GM23338 (cell line): ENCODE measurements around the gene BCR. TPM values are rescaled to one million over a fixed set of nuclear protein-coding genes. Genes with fewer than 3 reads are reported as not detected.

ENCODE experiments used
- ATAC-seq: fragments of 200-7000 bp; cut with Tn5 transposase; 3 replicates; pipeline ENCODE4 v1.9.1; 2020
- DNase-seq: peaks from one replicate; pipeline ENCODE4 v3.0.0-alpha.2; 2015; ENCODE audit warnings: low spot score
- H2AFZ ChIP-seq: fragments of 200-600 bp; sonication (generic); 2 replicates; pipeline ENCODE4 v1.8.0; 2016; ENCODE audit warnings: antibody characterized with exemption, mild to moderate bottlenecking, moderate library complexity
- H3F3A ChIP-seq: fragments of 200-600 bp; sonication (generic); replicated peaks from 2 replicates; pipeline ENCODE4 v1.8.0; 2017; ENCODE audit warnings: antibody characterized with exemption, mixed run types, low read depth
- H3K27ac ChIP-seq: fragments of 200-600 bp; sonication (generic); 2 replicates; pipeline ENCODE4 v1.6.1; 2016; ENCODE audit warnings: low read depth
- H3K27me3 ChIP-seq: fragments of 200-600 bp; sonication (generic); 2 replicates; pipeline ENCODE4 v1.8.0; 2016; ENCODE audit warnings: mild to moderate bottlenecking, mixed run types, moderate library complexity; ENCODE audit not compliant: insufficient read depth
- H3K36me3 ChIP-seq: fragments of 200-600 bp; sonication (generic); 2 replicates; pipeline ENCODE4 v1.8.0; 2016; ENCODE audit warnings: mild to moderate bottlenecking; ENCODE audit not compliant: insufficient read depth
- H3K4me1 ChIP-seq: fragments of 200-600 bp; sonication (generic); 2 replicates; pipeline ENCODE4 v1.8.0; 2016; ENCODE audit warnings: mild to moderate bottlenecking, moderate library complexity; ENCODE audit not compliant: insufficient read depth
- H3K4me2 ChIP-seq: fragments of 200-600 bp; sonication (generic); 2 replicates; pipeline ENCODE4 v1.7.1; 2017; ENCODE audit warnings: mixed run types
- H3K4me3 ChIP-seq: fragments of 200-600 bp; sonication (generic); 2 replicates; pipeline ENCODE4 v1.6.1; 2016; ENCODE audit warnings: mixed run types
- H3K79me2 ChIP-seq: fragments of 200-600 bp; sonication (generic); replicated peaks from 2 replicates; pipeline ENCODE4 v1.8.0; 2017; ENCODE audit warnings: mild to moderate bottlenecking; ENCODE audit not compliant: insufficient read depth
- H3K9me2 ChIP-seq: fragments of 200-600 bp; sonication (generic); 2 replicates; pipeline ENCODE4 v1.8.0; 2017; ENCODE audit not compliant: insufficient read depth
- H4K20me1 ChIP-seq: fragments of 200-600 bp; sonication (generic); replicated peaks from 2 replicates; pipeline ENCODE4 v1.8.0; 2017; ENCODE audit warnings: mild to moderate bottlenecking; ENCODE audit not compliant: insufficient read depth
- H3K27ac Mint-ChIP-seq: 2 replicates; pipeline ENCODE4 v1.8.0; 2020; ENCODE audit warnings: inconsistent platforms, mild to moderate bottlenecking, moderate library complexity, mixed read lengths
- H3K27me3 Mint-ChIP-seq: 3 replicates; pipeline ENCODE4 v1.8.0; 2022; ENCODE audit warnings: low read depth, mild to moderate bottlenecking, moderate library complexity, mixed read lengths, inconsistent platforms; ENCODE audit not compliant: insufficient read depth, poor library complexity
- H3K36me3 Mint-ChIP-seq: 3 replicates; pipeline ENCODE4 v1.8.0; 2021; ENCODE audit warnings: low read depth, mild to moderate bottlenecking, inconsistent platforms, moderate library complexity, mixed read lengths
- H3K4me1 Mint-ChIP-seq: 3 replicates; pipeline ENCODE4 v1.8.0; 2020; ENCODE audit warnings: mild to moderate bottlenecking, inconsistent platforms, mixed read lengths
- H3K4me3 Mint-ChIP-seq: 3 replicates; pipeline ENCODE4 v1.8.0; 2021; ENCODE audit warnings: moderate library complexity, mild to moderate bottlenecking, inconsistent platforms, mixed read lengths
- H3K9me3 Mint-ChIP-seq: 3 replicates; pipeline ENCODE4 v1.8.0; 2020; ENCODE audit warnings: moderate library complexity, mild to moderate bottlenecking, inconsistent platforms, mixed read lengths
- CREB1 ChIP-seq: fragments of 250-450 bp; sonication (Bioruptor Pico); IDR thresholded peaks from 2 replicates; pipeline ENCODE4 v1.5.0; 2020; ENCODE audit warnings: low read depth, mild to moderate bottlenecking, moderate library complexity
- EZH2 ChIP-seq: fragments of 200-600 bp; sonication (generic); IDR thresholded peaks from one replicate; pipeline ENCODE4 v1.8.0; 2017; ENCODE audit warnings: antibody characterized with exemption, mild to moderate bottlenecking, low read depth; ENCODE audit not compliant: unreplicated experiment
- EZH2phosphoT487 ChIP-seq: fragments of 200-600 bp; sonication (generic); IDR thresholded peaks from one replicate; pipeline ENCODE4 v1.8.1; 2018; ENCODE audit warnings: antibody characterized with exemption; ENCODE audit not compliant: unreplicated experiment
- NANOG ChIP-seq: IDR thresholded peaks from 2 replicates; pipeline ENCODE4 v1.6.1; 2016; ENCODE audit warnings: antibody characterized with exemption, borderline replicate concordance
- POLR2AphosphoS5 ChIP-seq: IDR thresholded peaks from 2 replicates; pipeline ENCODE4 v1.6.1; 2016; ENCODE audit warnings: antibody characterized with exemption, low read depth
- STAT1 ChIP-seq: IDR thresholded peaks from one replicate; pipeline ENCODE4 v1.6.1; 2016; ENCODE audit warnings: antibody characterized with exemption; ENCODE audit not compliant: unreplicated experiment
- ZNF114 ChIP-seq: fragments of 250-450 bp; sonication (Bioruptor Pico); IDR thresholded peaks from 2 replicates; pipeline ENCODE4 v1.5.0; 2020; ENCODE audit warnings: mild to moderate bottlenecking, moderate library complexity
- polyA plus RNA-seq: library from polyadenylated mRNA; unstranded; fragments of >200 nt; fragmentation: Nextera tagmentation; extraction: Ambion mirVana; gene quantifications from 2 replicates; pipeline ENCODE4 v1.2.1, GENCODE V29; 2016
- total RNA-seq: library from RNA; depleted of rRNA; stranded (reverse); fragments of >200 nt; shearing (Covaris generic); gene quantifications from 2 replicates; pipeline ENCODE4 v1.2.3, GENCODE V29; 2014
- TF ChIP-seq, protein P1 (sequence below): fragments of 250-450 bp; sonication (Bioruptor Pico); IDR thresholded peaks from 2 replicates; pipeline ENCODE4 v1.5.0; 2020; ENCODE audit warnings: mild to moderate bottlenecking, moderate library complexity
- TF ChIP-seq, protein P2 (sequence below), 2 experiments: fragments of 200-600 bp in 1 of 2; sonication (generic) in 1 of 2; conservative IDR thresholded peaks; 2 replicates each; pipeline versions ENCODE4 v1.5.1 to v1.6.1; 2016 to 2017; ENCODE audit warnings: antibody characterized with exemption in 2 of 2, low read depth in 2 of 2, mild to moderate bottlenecking in 2 of 2, moderate library complexity in 1 of 2
- TF ChIP-seq, protein P3 (sequence below): IDR thresholded peaks from 2 replicates; pipeline ENCODE4 v1.6.1; 2016; ENCODE audit warnings: antibody characterized with exemption
- TF ChIP-seq, protein P4 (sequence below): IDR thresholded peaks from one replicate; pipeline ENCODE4 v1.6.1; 2018; ENCODE audit warnings: antibody characterized with exemption; ENCODE audit not compliant: unreplicated experiment

BCR gene
- total and polyA plus RNA-seq, 2 experiments from 2014 or later = 17.7 to 121 TPM

- TF ChIP-seq, protein P1, sequence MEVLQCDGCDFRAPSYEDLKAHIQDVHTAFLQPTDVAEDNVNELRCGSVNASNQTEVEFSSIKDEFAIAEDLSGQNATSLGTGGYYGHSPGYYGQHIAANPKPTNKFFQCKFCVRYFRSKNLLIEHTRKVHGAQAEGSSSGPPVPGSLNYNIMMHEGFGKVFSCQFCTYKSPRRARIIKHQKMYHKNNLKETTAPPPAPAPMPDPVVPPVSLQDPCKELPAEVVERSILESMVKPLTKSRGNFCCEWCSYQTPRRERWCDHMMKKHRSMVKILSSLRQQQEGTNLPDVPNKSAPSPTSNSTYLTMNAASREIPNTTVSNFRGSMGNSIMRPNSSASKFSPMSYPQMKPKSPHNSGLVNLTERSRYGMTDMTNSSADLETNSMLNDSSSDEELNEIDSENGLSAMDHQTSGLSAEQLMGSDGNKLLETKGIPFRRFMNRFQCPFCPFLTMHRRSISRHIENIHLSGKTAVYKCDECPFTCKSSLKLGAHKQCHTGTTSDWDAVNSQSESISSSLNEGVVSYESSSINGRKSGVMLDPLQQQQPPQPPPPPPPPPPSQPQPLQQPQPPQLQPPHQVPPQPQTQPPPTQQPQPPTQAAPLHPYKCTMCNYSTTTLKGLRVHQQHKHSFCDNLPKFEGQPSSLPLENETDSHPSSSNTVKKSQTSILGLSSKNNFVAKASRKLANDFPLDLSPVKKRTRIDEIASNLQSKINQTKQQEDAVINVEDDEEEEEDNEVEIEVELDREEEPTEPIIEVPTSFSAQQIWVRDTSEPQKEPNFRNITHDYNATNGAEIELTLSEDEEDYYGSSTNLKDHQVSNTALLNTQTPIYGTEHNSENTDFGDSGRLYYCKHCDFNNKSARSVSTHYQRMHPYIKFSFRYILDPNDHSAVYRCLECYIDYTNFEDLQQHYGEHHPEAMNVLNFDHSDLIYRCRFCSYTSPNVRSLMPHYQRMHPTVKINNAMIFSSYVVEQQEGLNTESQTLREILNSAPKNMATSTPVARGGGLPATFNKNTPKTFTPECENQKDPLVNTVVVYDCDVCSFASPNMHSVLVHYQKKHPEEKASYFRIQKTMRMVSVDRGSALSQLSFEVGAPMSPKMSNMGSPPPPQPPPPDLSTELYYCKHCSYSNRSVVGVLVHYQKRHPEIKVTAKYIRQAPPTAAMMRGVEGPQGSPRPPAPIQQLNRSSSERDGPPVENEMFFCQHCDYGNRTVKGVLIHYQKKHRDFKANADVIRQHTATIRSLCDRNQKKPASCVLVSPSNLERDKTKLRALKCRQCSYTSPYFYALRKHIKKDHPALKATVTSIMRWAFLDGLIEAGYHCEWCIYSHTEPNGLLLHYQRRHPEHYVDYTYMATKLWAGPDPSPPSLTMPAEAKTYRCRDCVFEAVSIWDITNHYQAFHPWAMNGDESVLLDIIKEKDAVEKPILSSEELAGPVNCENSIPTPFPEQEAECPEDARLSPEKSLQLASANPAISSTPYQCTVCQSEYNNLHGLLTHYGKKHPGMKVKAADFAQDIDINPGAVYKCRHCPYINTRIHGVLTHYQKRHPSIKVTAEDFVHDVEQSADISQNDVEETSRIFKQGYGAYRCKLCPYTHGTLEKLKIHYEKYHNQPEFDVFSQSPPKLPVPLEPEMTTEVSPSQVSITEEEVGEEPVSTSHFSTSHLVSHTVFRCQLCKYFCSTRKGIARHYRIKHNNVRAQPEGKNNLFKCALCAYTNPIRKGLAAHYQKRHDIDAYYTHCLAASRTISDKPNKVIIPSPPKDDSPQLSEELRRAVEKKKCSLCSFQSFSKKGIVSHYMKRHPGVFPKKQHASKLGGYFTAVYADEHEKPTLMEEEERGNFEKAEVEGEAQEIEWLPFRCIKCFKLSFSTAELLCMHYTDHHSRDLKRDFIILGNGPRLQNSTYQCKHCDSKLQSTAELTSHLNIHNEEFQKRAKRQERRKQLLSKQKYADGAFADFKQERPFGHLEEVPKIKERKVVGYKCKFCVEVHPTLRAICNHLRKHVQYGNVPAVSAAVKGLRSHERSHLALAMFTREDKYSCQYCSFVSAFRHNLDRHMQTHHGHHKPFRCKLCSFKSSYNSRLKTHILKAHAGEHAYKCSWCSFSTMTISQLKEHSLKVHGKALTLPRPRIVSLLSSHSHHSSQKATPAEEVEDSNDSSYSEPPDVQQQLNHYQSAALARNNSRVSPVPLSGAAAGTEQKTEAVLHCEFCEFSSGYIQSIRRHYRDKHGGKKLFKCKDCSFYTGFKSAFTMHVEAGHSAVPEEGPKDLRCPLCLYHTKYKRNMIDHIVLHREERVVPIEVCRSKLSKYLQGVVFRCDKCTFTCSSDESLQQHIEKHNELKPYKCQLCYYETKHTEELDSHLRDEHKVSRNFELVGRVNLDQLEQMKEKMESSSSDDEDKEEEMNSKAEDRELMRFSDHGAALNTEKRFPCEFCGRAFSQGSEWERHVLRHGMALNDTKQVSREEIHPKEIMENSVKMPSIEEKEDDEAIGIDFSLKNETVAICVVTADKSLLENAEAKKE (CRISPR knock-in tag) = no peak
These were observed 173.4 kb downstream of the BCR start (continued) for GRCh38 chr22:23353696-23354095.

DNA sequence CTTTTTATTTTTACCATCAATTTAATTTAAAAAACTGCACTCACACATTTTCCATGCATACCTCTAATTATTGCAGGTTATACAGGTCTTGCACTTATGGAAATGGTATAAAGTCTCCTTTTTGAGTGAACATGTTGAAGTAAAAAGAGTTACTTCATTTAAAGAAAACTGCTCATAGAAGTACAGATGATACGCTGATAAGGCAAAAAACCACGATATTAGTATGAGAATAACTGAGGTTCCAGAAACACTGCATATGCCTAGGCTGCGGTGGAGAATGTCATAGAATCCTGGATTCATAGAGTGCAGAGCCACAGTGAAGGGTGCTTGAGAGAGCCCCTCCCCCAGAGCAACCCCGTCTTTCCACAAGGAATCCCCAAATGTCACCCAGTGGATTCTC is 175.8 kb downstream of the BCR start:
- Histone ChIP-seq H3K27ac (no peak overlapping the region), H3K4me3 (no peak overlapping the region), H4K20me1 (no peaks in the 10 kb centered on the region), H3K36me3 (no peaks in the 10 kb centered on the region), H3K4me1 (no peaks in the 10 kb centered on the region), H3K79me2 (no peaks in the 10 kb centered on the region), H3F3A (no peaks in the 10 kb centered on the region), H2AFZ (no peak overlapping the region), H3K4me2 (no peak overlapping the region), H3K27me3 (peaks cover 91% of the 10 kb centered on the region), H3K9me2 (no peaks in the 10 kb centered on the region)
- H3K27ac Mint-ChIP-seq = no peak overlapping the region
- H3K4me3 Mint-ChIP-seq = no peak overlapping the region
- DNase-seq = no peak
- H3K4me1 Mint-ChIP-seq = no peaks in the 10 kb centered on the region
- no peaks in the 10 kb centered on the region for H3K36me3 Mint-ChIP-seq
- H3K9me3 Mint-ChIP-seq = no peaks in the 10 kb centered on the region
- ATAC-seq = no peak
- peaks cover 26% of the 10 kb centered on the region for H3K27me3 Mint-ChIP-seq
- TF ChIP-seq NANOG (no peak), EZH2phosphoT487 (no peak), STAT1 (no peak), CREB1 (no peak), POLR2AphosphoS5 (no peak), EZH2 (no peak), ZNF114 (CRISPR knock-in tag) (no peak)
- TF ChIP-seq, protein P2, sequence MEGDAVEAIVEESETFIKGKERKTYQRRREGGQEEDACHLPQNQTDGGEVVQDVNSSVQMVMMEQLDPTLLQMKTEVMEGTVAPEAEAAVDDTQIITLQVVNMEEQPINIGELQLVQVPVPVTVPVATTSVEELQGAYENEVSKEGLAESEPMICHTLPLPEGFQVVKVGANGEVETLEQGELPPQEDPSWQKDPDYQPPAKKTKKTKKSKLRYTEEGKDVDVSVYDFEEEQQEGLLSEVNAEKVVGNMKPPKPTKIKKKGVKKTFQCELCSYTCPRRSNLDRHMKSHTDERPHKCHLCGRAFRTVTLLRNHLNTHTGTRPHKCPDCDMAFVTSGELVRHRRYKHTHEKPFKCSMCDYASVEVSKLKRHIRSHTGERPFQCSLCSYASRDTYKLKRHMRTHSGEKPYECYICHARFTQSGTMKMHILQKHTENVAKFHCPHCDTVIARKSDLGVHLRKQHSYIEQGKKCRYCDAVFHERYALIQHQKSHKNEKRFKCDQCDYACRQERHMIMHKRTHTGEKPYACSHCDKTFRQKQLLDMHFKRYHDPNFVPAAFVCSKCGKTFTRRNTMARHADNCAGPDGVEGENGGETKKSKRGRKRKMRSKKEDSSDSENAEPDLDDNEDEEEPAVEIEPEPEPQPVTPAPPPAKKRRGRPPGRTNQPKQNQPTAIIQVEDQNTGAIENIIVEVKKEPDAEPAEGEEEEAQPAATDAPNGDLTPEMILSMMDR (conservative IDR thresholded peaks at IDR 0.05; ENCODE audit: low read depth in 2 of 2) = no peak
- TF ChIP-seq, protein P3, sequence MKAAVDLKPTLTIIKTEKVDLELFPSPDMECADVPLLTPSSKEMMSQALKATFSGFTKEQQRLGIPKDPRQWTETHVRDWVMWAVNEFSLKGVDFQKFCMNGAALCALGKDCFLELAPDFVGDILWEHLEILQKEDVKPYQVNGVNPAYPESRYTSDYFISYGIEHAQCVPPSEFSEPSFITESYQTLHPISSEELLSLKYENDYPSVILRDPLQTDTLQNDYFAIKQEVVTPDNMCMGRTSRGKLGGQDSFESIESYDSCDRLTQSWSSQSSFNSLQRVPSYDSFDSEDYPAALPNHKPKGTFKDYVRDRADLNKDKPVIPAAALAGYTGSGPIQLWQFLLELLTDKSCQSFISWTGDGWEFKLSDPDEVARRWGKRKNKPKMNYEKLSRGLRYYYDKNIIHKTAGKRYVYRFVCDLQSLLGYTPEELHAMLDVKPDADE = no peak
- TF ChIP-seq, protein P4, sequence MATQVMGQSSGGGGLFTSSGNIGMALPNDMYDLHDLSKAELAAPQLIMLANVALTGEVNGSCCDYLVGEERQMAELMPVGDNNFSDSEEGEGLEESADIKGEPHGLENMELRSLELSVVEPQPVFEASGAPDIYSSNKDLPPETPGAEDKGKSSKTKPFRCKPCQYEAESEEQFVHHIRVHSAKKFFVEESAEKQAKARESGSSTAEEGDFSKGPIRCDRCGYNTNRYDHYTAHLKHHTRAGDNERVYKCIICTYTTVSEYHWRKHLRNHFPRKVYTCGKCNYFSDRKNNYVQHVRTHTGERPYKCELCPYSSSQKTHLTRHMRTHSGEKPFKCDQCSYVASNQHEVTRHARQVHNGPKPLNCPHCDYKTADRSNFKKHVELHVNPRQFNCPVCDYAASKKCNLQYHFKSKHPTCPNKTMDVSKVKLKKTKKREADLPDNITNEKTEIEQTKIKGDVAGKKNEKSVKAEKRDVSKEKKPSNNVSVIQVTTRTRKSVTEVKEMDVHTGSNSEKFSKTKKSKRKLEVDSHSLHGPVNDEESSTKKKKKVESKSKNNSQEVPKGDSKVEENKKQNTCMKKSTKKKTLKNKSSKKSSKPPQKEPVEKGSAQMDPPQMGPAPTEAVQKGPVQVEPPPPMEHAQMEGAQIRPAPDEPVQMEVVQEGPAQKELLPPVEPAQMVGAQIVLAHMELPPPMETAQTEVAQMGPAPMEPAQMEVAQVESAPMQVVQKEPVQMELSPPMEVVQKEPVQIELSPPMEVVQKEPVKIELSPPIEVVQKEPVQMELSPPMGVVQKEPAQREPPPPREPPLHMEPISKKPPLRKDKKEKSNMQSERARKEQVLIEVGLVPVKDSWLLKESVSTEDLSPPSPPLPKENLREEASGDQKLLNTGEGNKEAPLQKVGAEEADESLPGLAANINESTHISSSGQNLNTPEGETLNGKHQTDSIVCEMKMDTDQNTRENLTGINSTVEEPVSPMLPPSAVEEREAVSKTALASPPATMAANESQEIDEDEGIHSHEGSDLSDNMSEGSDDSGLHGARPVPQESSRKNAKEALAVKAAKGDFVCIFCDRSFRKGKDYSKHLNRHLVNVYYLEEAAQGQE = no peak
